Esophagus muscularis mucosa (tissue), 4 donors: ENCODE results near the gene GARIN1A. TPM values are rescaled to one million over a fixed set of nuclear protein-coding genes. Genes with fewer than 3 reads are reported as not detected.
"Not testable (repeated sequence)": the region's sequence is repeated elsewhere in the genome, so short reads cannot be mapped to it uniquely, and the experiment has no call there.

ENCODE experiments used
- DNase-seq: peaks from one replicate; pipeline ENCODE4 v3.0.0-alpha.2; 2017; ENCODE audit errors: extremely low spot score
- H3K27ac ChIP-seq, 4 donors: fragments of 200-600 bp; sonication (generic); replicated peaks in 1 of 4; 1 replicate in 3 of 4; 2 replicates in 1 of 4; pipeline ENCODE4 v1.5.1; 2016 to 2019; ENCODE audit warnings: mild to moderate bottlenecking in 1 of 4
- H3K27me3 ChIP-seq, 4 donors: fragments of 200-600 bp; sonication (generic); one replicate each; pipeline versions ENCODE4 v1.5.1 to v1.6.0; 2016 to 2019
- H3K36me3 ChIP-seq, 4 donors: fragments of 200-600 bp; sonication (generic); one replicate each; pipeline ENCODE4 v1.5.1; 2016 to 2019
- H3K4me1 ChIP-seq, 4 donors: fragments of 200-600 bp; sonication (generic); one replicate each; pipeline ENCODE4 v1.5.1; 2016 to 2019
- H3K4me3 ChIP-seq, 4 donors: fragments of 200-600 bp; sonication (generic); 1 replicate in 2 of 4; 2 replicates in 2 of 4; pipeline ENCODE4 v1.5.1; 2016 to 2019; ENCODE audit warnings: mild to moderate bottlenecking in 4 of 4, moderate library complexity in 1 of 4
- H3K9me3 ChIP-seq, 4 donors: fragments of 200-600 bp; sonication (generic); 1 replicate in 3 of 4; 2 replicates in 1 of 4; pipeline ENCODE4 v1.5.1; 2016 to 2019
- CTCF ChIP-seq, 3 experiments: fragments of 200-600 bp in 2 of 3; fragments of 450-650 bp in 1 of 3; sonication (generic) in 2 of 3; IDR thresholded peaks; one replicate each; pipeline ENCODE4 v1.5.1; 2017 to 2019; ENCODE audit warnings: antibody characterized with exemption in 3 of 3, mild to moderate bottlenecking in 2 of 3, moderate library complexity in 1 of 3
- EP300 ChIP-seq: sonication (generic); formaldehyde crosslinking; IDR thresholded peaks from one replicate; pipeline ENCODE4 v1.6.1; 2017; ENCODE audit warnings: antibody characterized with exemption
- POLR2A ChIP-seq: fragments of 450-650 bp; IDR thresholded peaks from one replicate; pipeline ENCODE4 v1.6.1; 2017; ENCODE audit warnings: antibody characterized with exemption, moderate library complexity, mild to moderate bottlenecking, low read depth
- POLR2AphosphoS5 ChIP-seq, 2 donors: sonication (generic); formaldehyde crosslinking; IDR thresholded peaks; one replicate each; pipeline ENCODE4 v1.6.1; 2017; ENCODE audit warnings: antibody characterized with exemption in 2 of 2
- WGBS: methylation state at CpG from one replicate; pipeline ENCODE4 v1.1.5; 2018; 5-methylcytosine and 5-hydroxymethylcytosine counted together
- intact Hi-C: fragments of 100-400 bp; cut with DNase I; formaldehyde crosslinking; loops from one replicate; pipeline ENCODE4 v1.15.1; 2023
- total RNA-seq, 4 donors: library from RNA; depleted of rRNA; stranded (reverse); fragments of >200 nt; gene quantifications; one replicate each; pipeline versions ENCODE4 v1.1.0 to v1.2.1, GENCODE V29; 2016

GARIN1A gene
- 1 to 10 TPM in 2 of 4 donors, under 1 TPM in 2; under 0.01 to 2.9 (median 0.94) TPM for total RNA-seq

- intact Hi-C loops: no loop called here
- DNase-seq: no peak
- H3K27ac ChIP-seq: no peak within 1 kb of the TSS
- no peaks in the 10 kb centered on the region for H3K27me3 ChIP-seq
- no peaks in the 10 kb centered on the region for H3K9me3 ChIP-seq
- no peaks in the 10 kb centered on the region for H3K36me3 ChIP-seq
- peaks cover 0 to 17% (median 11%) of the 10 kb centered on the region in 4 donors for H3K4me1 ChIP-seq
- no peak within 1 kb of the TSS for H3K4me3 ChIP-seq
- WGBS: 81% methylated on average over 4 of the region's 4 CpGs
- no peak for TF ChIP-seq POLR2AphosphoS5 (IDR thresholded peaks at IDR 0.05)
- no peak for TF ChIP-seq EP300
- TF ChIP-seq CTCF (IDR thresholded peaks at IDR 0.05): no peak
- no peak for TF ChIP-seq POLR2A
Measured at GRCh38 chr7:128671992-128672391, at the start of gene GARIN1A. TSS of gene GARIN1A (plus strand) at chr7:128672292. CDS start at chr7:128672398, 106 bp downstream.

- DNase-seq, H3K27ac ChIP-seq, H3K27me3 ChIP-seq, H3K4me1 ChIP-seq, intact Hi-C loops, H3K9me3 ChIP-seq, H3K4me3 ChIP-seq: not testable (repeated sequence)
- H3K36me3 ChIP-seq: peaks cover 52 to 94% (median 77%) of the 10 kb centered on the region in 4 donors
- WGBS: 89% methylated on average over 2 of the region's 2 CpGs
Measured at GRCh38 chr7:128627124-128627523, 45.0 kb upstream of the GARIN1A start.

GRCh38 chr7:128633915-128634314 lies 38.2 kb upstream of the GARIN1A start:
- H3K9me3 ChIP-seq, H3K4me3 ChIP-seq, H3K4me1 ChIP-seq, DNase-seq, H3K27me3 ChIP-seq, H3K27ac ChIP-seq, intact Hi-C loops: not testable (repeated sequence)
- whole genome bisulfite sequencing: 94% methylated on average over 2 of the region's 3 CpGs
- H3K36me3 ChIP-seq: peaks cover 34 to 80% (median 62%) of the 10 kb centered on the region in 4 donors

- H3K9me3 ChIP-seq, H3K27me3 ChIP-seq, H3K4me3 ChIP-seq, intact Hi-C loops, H3K27ac ChIP-seq, H3K4me1 ChIP-seq, DNase-seq: not testable (repeated sequence)
- WGBS: 88% methylated on average over 5 of the region's 5 CpGs
- peaks cover 21 to 67% (median 48%) of the 10 kb centered on the region in 4 donors for H3K36me3 ChIP-seq
Measured at GRCh38 chr7:128645206-128645605, 26.9 kb upstream of the GARIN1A start.

DNA sequence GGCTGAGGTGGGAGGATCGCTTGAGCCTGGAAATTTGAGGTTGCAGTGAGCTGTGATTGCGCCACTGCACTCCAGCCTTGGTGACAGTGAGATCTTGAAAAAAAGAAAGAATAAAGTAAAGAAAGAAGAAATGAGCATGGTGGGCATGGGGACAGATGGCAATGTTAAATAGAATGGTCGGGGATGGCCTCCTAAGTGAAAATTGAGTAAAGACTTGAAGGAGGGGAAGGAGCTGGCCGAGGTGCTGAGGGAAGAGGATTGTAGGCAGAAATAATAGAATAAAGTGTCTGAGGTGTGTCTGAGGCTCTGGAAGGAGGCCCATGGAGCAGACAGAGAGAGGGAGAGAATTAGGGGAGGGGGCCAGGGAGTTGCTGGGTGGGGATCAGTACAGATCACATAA lies 26.2 kb upstream of the GARIN1A start:
- H3K36me3 ChIP-seq: peaks cover 16 to 64% (median 44%) of the 10 kb centered on the region in 4 donors
- WGBS: 94% methylated on average over 4 of the region's 4 CpGs
- intact Hi-C loops: not testable (repeated sequence)

GRCh38 chr7:128646877-128647276 lies 25.2 kb upstream of the GARIN1A start:
- WGBS: no CpG with 5 or more reads among the region's 6 CpGs
- H3K27ac ChIP-seq, H3K4me3 ChIP-seq, H3K4me1 ChIP-seq, H3K27me3 ChIP-seq, DNase-seq, intact Hi-C loops, H3K9me3 ChIP-seq: not testable (repeated sequence)
- peaks cover 11 to 67% (median 48%) of the 10 kb centered on the region in 4 donors for H3K36me3 ChIP-seq

More for the DNA sequence above, 26.2 kb upstream of the GARIN1A start:
- not testable (repeated sequence) for H3K4me1 ChIP-seq, H3K4me3 ChIP-seq, H3K27ac ChIP-seq, DNase-seq, H3K27me3 ChIP-seq, H3K9me3 ChIP-seq

- H3K36me3 ChIP-seq: peaks cover 5 to 56% (median 43%) of the 10 kb centered on the region in 4 donors
- 79% methylated on average over 5 of the region's 6 CpGs for WGBS
Measured at GRCh38 chr7:128651096-128651495, 21.0 kb upstream of the GARIN1A start.

GRCh38 chr7:128652606-128653005 lies 19.5 kb upstream of the GARIN1A start:
- peaks cover 5 to 46% (median 42%) of the 10 kb centered on the region in 4 donors for H3K36me3 ChIP-seq
- H3K9me3 ChIP-seq, H3K27me3 ChIP-seq, H3K27ac ChIP-seq, H3K4me1 ChIP-seq, intact Hi-C loops, DNase-seq, H3K4me3 ChIP-seq: not testable (repeated sequence)
- WGBS: 97% methylated on average over 20 of the region's 24 CpGs

More at GRCh38 chr7:128651096-128651495, 21.0 kb upstream of the GARIN1A start:
- H3K9me3 ChIP-seq, H3K27me3 ChIP-seq, H3K4me3 ChIP-seq, H3K4me1 ChIP-seq, DNase-seq, intact Hi-C loops: not testable (repeated sequence)
- H3K27ac ChIP-seq: peak overlapping the region in 1 of 4 donors; percentile 33

- H3K27ac ChIP-seq, H3K4me1 ChIP-seq, DNase-seq, intact Hi-C loops, H3K4me3 ChIP-seq, H3K27me3 ChIP-seq, H3K9me3 ChIP-seq: not testable (repeated sequence)
- peaks cover 5 to 46% (median 41%) of the 10 kb centered on the region in 4 donors for H3K36me3 ChIP-seq
- 88% methylated on average over 4 of the region's 16 CpGs for WGBS
Measured at GRCh38 chr7:128653197-128653596, 18.9 kb upstream of the GARIN1A start.

DNA sequence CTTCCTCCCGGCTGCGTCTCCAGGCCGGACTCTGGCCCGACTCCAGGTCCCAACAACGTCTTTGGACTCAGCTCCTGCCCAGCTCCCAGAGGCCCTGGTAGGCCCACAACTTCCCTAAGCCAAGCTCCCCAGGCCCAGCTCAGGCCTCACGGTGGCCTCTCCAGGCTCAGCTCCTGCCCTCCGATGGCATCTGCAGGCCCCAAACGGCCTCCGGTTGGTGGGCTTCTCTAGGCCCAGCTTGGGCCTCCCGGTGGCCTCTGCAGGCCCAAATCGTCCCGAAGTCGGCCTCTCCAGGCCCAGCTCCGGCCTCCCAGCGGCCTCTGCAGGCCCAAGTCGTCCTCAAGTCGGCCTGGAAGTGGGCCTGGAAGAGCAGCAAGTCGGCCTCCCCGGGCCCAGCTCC lies 18.0 kb upstream of the GARIN1A start:
- intact Hi-C loops, H3K4me3 ChIP-seq, H3K9me3 ChIP-seq, DNase-seq, H3K4me1 ChIP-seq, H3K27me3 ChIP-seq, H3K27ac ChIP-seq: not testable (repeated sequence)
- peaks cover 5 to 43% (median 38%) of the 10 kb centered on the region in 4 donors for H3K36me3 ChIP-seq
- WGBS: 100% methylated on average over 2 of the region's 19 CpGs

GRCh38 chr7:128654501-128654900 lies 17.6 kb upstream of the GARIN1A start:
- H3K4me1 ChIP-seq, DNase-seq, H3K4me3 ChIP-seq, H3K27me3 ChIP-seq, H3K27ac ChIP-seq, intact Hi-C loops, H3K9me3 ChIP-seq: not testable (repeated sequence)
- WGBS: 87% methylated on average over 18 of the region's 18 CpGs
- H3K36me3 ChIP-seq: peaks cover 5 to 43% (median 38%) of the 10 kb centered on the region in 4 donors

DNA sequence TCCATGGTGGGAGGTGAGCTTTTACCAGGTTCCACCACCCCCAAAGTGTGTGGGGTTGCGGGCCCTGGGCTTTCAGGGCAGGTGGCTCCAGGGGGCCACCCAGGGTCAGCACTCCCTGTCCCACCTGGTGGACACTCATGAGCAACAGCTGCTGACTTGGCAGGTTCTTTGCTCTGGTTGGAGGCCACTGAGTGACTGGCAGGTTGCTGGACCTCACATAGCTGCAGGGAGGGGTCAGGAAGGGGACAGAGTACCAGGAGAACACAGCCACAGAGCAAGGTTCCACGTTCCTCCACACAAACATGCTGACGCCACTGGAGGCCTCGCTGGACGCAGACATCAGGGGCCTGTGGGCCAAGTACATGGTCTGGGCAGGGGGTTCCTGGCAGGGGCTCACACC lies 13.7 kb upstream of the GARIN1A start:
- H3K4me3 ChIP-seq, H3K27me3 ChIP-seq, H3K27ac ChIP-seq, intact Hi-C loops, H3K4me1 ChIP-seq, DNase-seq: not testable (repeated sequence)
- peaks cover 0 to 15% (median 13%) of the 10 kb centered on the region in 4 donors for H3K36me3 ChIP-seq
- 71% methylated on average over 4 of the region's 5 CpGs for WGBS
- H3K9me3 ChIP-seq: peaks cover 0 to 12% (median 6%) of the 10 kb centered on the region in 4 donors
